ENCODE results near the gene KCNIP4. TPM values are rescaled to one million over a fixed set of nuclear protein-coding genes. Genes with fewer than 3 reads are reported as not detected.

The KCNIP4 gene
- total and polyA plus RNA-seq, 9 of the 15 experiments (the other 6 are each of a cell fraction or from before 2014, with no cell fraction given): 0.25 to 0.41 TPM; not detected in 7

DNA sequence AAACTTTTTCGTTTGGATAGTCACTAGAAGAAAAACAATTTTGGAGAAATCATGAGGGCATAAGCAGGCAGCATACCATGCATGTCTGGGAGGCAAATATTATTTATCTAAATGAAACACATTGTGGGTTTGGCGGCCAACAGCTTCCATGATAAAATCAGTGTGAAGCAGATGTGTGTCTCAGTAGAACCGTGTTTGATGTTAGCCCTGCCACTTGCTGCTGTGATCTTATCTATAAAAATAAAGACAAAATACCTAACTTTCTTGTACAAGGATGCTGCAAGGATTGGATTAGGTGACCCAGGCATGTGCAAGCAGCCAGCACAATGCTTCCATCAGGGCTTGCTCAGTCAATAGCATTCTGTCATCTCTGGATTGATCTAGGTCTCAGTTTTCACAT is 906.9 kb downstream of the KCNIP4 start:
- in situ Hi-C loops (cut with MboI) (no loop called here), intact Hi-C loops (cut with micrococcal nuclease) (no loop called here)
- Histone ChIP-seq H3K9ac (ENCODE audit: insufficient read depth in 1 of 2, low read depth in 2 of 2, low read length in 2 of 2) (no peak overlapping the region), H3K4me2 (ENCODE audit: insufficient read depth, low read length) (no peak overlapping the region), H3K9me1 (ENCODE audit: control insufficient read depth, insufficient read depth, low read length) (no peaks in the 10 kb centered on the region), H2AFZ (ENCODE audit: low read depth, low read length) (no peak overlapping the region), H3K79me2 (ENCODE audit: control insufficient read depth, insufficient read depth, low read length) (no peaks in the 10 kb centered on the region), H3K36me3 (ENCODE audit: control insufficient read depth, insufficient read depth, low read length) (no peaks in the 10 kb centered on the region), H3K4me1 (replicated peaks in 1 of 2; ENCODE audit: control insufficient read depth in 2 of 2, insufficient read depth in 2 of 2, low read length in 2 of 2) (no peaks in the 10 kb centered on the region), H3K27me3 (ENCODE audit: control insufficient read depth in 2 of 2, insufficient read depth in 2 of 2, low read length in 2 of 2) (no peaks in the 10 kb centered on the region), H4K20me1 (replicated peaks; ENCODE audit: control insufficient read depth, insufficient read depth, low read length) (no peaks in the 10 kb centered on the region), H3K4me3 (no peak overlapping the region), H3K27ac (ENCODE audit: extremely low read depth, low read depth, low read length) (no peak overlapping the region), H3K9me3 (replicated peaks; ENCODE audit: control insufficient read depth, insufficient read depth, low read depth, low read length) (no peaks in the 10 kb centered on the region)
- DNase-seq (ENCODE audit: extremely low read depth in 1 of 4, low spot score in 3 of 4) (no peak), FAIRE-seq (no peak), ATAC-seq (no peak)
- WGBS (ENCODE audit: insufficient coverage, low coverage, missing lambda C conversion rate): 0% methylated on average over 3 of the region's 3 CpGs
- no TSS peak for BruUV-seq (replicated peaks)
- ChIA-PET POLR2A (no interaction called here), CTCF (ENCODE audit: low intra/inter-chr PET ratio) (no interaction called here)
- TF ChIP-seq ATF1 (CRISPR knock-in tag; IDR thresholded peaks at IDR 0.05) (no peak), ATF1 (tag; IDR thresholded peaks at IDR 0.05) (no peak), GABPB2 (CRISPR knock-in tag; conservative IDR thresholded peaks at IDR 0.05) (no peak), ARID2 (IDR thresholded peaks at IDR 0.05) (no peak), SAFB2 (IDR thresholded peaks at IDR 0.05; ENCODE audit: borderline replicate concordance, low read depth, low read length, severe bottlenecking) (no peak), ZBTB7A (IDR thresholded peaks at IDR 0.05; ENCODE audit: borderline replicate concordance, control insufficient read depth, low read depth, low read length) (no peak), CHCHD3 (CRISPR knock-in tag; IDR thresholded peaks at IDR 0.05) (no peak), HNRNPLL (IDR thresholded peaks at IDR 0.05; ENCODE audit: low read depth, low read length, poor library complexity, severe bottlenecking) (no peak), CBFA2T3 (IDR thresholded peaks at IDR 0.05) (no peak), HSF4 (CRISPR knock-in tag; IDR thresholded peaks at IDR 0.05; ENCODE audit: borderline replicate concordance) (no peak)
- TF ChIP-seq, protein P1, sequence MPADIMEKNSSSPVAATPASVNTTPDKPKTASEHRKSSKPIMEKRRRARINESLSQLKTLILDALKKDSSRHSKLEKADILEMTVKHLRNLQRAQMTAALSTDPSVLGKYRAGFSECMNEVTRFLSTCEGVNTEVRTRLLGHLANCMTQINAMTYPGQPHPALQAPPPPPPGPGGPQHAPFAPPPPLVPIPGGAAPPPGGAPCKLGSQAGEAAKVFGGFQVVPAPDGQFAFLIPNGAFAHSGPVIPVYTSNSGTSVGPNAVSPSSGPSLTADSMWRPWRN (IDR thresholded peaks at IDR 0.05; ENCODE audit: low read depth): no peak
- TF ChIP-seq, protein P2, sequence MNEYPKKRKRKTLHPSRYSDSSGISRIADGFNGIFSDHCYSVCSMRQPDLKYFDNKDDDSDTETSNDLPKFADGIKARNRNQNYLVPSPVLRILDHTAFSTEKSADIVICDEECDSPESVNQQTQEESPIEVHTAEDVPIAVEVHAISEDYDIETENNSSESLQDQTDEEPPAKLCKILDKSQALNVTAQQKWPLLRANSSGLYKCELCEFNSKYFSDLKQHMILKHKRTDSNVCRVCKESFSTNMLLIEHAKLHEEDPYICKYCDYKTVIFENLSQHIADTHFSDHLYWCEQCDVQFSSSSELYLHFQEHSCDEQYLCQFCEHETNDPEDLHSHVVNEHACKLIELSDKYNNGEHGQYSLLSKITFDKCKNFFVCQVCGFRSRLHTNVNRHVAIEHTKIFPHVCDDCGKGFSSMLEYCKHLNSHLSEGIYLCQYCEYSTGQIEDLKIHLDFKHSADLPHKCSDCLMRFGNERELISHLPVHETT (CRISPR knock-in tag; conservative IDR thresholded peaks at IDR 0.05 in 1 of 2, IDR thresholded peaks at IDR 0.05 in 1 of 2): no peak
- TF ChIP-seq, protein P3, sequence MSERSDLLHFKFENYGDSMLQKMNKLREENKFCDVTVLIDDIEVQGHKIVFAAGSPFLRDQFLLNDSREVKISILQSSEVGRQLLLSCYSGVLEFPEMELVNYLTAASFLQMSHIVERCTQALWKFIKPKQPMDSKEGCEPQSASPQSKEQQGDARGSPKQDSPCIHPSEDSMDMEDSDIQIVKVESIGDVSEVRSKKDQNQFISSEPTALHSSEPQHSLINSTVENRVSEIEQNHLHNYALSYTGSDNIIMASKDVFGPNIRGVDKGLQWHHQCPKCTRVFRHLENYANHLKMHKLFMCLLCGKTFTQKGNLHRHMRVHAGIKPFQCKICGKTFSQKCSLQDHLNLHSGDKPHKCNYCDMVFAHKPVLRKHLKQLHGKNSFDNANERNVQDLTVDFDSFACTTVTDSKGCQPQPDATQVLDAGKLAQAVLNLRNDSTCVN (CRISPR knock-in tag; IDR thresholded peaks at IDR 0.05): no peak
